Renal cortical epithelial cell (primary cell): Measurements from ENCODE around the gene DLL1. TPM values are rescaled to one million over a fixed set of nuclear protein-coding genes. Genes with fewer than 3 reads are reported as not detected.

ENCODE experiments used
- DNase-seq: peaks from one replicate; pipeline ENCODE4 v3.0.0-alpha.2; 2011; ENCODE audit warnings: low read depth
- total RNA-seq: library from RNA; depleted of rRNA; stranded (reverse); fragments of >200 nt; gene quantifications from 2 replicates; pipeline ENCODE4 v1.2.3, GENCODE V29; 2014

DLL1 gene
- total RNA-seq, 1 donor from 2014 or later: 0.15 TPM

DNA sequence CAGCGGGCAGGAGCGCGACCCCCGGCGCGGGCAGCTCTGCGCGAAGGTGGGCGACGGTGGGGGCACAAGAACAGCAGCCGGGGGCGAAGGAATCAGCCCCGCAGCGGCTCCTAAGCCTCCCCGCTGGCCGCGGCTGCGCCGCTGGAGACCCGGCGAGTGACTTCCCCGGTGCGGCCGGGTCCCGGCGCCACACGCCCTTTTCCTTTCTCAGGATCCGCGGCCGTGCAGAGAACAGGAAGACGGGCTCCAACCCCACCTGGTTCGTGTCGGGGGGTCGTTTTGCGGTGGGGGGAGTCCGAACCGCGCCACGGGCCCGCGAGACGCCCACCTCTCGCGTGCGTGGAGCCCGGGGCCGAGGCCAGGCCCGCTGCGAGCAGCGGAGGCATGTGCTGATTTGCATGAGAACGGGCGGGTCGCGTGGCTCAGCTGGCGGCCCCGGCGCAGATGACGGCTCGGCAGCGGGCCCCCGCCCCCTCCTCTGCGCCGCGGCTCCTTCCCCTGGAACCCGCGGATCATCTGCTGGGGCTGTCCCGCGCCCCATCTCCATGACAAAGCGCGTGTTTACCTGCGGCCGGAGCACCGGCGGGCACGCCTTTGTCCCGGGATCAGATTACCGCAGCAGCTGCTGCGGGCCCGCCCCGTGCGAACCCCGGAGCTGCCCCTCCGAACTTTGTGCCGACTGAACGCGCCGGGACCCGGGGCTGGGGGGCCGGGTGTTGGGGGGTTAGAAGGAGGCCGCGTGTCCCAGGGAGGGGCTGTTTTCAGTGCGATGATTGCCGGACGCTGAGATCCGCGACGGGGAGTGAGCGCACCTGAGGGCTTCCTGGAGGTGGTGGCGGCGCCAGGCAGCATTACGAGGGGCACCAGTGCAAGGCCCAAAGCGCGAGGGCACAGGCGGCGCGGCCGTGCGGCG lies 4.9 kb upstream of the DLL1 start:
- DNase-seq: no peak

DNA sequence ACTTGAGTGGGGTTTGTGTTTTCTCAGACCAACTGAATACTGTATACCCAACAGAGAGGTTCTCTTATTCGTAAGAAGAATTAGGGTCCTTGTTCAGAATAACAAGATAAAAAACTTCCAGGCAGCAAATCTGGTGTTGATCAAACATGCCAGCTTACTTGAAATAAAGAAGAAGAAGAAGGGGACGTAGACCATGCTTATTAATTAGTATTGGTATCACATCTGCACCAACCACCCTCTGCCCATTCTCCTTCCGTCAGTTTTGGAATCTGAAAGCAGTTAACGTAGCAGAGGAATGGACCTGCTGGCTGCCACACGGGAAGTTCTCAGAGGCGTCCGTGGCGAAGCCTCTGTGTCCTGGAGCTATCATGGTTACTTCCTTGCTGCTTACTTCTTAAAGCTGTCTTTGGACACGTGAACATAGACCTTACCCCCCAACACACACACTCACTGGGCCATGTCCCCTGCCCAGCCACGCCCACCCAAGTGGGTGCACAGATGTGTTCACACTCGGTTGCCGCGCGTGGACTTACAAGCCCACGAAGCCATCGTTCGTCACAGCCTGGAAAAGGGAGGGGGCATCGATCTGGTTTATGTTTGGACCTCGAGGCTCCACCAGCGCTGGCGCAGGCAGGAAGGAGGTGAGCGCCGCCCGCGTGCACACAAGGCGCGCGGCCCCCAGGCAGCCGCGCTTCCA lies 4.1 kb upstream of the DLL1 start:
- no peak for DNase-seq

DNA sequence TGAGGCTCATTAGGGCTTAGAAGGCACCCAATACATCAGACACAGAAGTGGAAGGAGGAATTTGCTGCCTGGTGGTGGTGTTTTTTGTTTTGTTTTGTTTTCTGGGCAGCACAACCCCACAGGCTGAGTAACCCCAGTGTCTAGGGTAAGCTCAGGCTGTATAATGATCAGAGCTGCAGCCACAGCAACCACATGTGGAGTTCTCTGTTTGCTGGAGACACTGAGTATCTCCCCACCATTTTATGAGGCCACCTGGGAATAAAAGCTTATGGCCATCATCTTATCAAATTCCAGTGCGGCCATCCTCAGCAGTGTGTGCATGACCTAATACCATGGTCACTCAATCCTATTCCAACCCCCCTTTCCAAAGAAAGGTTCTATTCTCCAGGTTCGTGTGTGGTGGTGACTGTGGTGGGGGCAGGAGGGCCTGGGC lies 3.4 kb upstream of the DLL1 start:
- no peak for DNase-seq

DNA sequence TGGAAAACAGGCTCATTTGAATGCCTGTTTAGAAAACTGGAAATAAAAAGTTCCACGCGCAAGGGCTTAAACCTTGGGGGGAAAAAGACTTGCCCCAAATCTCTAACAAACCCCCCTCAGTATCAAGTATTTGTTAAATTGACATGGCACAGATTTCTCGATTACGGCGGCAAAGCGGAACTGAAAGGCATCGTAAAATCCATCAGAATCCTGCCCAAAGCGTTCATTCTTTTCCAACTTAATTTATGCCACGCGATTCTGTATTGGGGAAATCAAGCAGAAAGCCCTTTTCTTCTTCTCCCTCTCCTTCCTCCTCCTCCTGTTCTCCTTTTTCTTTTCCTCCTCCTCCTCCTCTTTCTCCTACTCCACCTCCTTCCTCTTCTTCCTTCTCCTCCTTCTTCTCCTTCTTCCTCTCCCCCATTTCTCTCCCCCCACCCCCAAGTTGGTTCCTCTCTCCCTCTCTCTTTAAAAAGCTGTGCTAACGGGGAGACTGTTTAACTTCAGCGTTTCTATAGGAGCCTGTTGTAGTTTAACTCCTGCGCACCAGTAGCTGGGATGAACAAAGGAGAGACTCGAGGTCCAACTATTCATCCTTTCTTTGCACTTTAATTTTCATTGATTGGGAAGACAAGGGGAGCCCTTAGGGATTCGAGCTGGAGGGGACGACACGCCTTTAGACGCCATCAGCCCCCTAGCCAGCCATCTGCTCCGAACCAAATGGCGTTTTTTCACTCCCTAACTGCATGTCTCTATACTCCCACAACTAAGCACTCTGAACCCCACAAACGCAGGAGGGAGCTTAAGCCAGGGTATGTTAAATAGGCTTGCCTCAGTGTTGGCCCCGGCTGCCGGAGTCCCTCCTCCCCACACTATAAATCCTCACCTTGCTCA lies 2.7 kb upstream of the DLL1 start:
- DNase-seq: no peak

DNA sequence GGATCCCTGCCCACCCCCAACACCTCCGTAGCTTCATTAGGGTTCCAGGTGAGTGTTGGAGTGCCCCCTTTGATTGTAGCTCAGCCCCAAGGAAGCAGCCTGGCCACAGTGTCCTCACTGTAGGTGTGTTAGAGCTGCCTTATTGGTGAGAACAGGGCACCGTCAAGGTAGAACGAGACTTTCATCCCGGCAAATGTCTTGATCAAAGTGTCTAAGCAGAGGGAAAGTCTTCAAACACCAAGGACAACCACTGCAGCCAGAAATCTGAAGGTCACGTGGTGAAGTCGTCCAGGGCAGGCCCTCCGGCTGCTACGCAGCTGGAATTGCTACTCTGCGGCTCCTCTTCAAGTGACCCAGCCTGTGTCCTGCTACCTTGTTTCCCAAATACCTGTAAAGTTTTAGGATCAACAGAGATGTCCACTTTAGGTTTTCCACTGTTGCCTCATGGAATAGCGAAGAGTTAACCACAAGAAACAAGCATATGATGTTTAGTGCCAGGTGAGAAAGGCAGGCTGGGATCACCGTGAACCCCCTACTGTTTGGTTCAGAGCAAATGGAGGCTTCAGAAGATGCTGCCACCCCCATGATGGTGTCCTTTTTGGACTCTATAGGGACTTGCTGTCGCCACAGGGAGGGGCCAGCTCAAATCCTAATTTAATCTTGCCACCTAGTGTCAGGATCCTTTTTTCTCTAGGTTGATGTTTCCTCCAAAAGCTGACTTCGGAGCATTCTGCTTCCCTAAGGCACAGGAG lies 1.7 kb upstream of the DLL1 start:
- no peak for DNase-seq

DNA sequence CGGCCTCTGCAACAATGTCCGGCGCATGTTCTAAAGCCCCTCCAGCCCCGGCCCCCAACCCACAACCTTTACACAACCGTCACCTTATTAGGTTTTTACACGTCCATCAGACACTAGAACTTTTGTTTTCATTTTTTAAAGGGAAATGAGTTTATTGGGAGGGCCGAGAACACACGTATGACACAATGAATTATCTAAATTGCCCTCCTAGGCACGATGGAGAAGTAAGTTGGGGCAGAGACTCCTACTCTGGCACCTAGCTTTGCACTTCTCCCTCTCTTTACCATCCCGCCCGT lies 1.2 kb upstream of the DLL1 start:
- no peak for DNase-seq

DNA sequence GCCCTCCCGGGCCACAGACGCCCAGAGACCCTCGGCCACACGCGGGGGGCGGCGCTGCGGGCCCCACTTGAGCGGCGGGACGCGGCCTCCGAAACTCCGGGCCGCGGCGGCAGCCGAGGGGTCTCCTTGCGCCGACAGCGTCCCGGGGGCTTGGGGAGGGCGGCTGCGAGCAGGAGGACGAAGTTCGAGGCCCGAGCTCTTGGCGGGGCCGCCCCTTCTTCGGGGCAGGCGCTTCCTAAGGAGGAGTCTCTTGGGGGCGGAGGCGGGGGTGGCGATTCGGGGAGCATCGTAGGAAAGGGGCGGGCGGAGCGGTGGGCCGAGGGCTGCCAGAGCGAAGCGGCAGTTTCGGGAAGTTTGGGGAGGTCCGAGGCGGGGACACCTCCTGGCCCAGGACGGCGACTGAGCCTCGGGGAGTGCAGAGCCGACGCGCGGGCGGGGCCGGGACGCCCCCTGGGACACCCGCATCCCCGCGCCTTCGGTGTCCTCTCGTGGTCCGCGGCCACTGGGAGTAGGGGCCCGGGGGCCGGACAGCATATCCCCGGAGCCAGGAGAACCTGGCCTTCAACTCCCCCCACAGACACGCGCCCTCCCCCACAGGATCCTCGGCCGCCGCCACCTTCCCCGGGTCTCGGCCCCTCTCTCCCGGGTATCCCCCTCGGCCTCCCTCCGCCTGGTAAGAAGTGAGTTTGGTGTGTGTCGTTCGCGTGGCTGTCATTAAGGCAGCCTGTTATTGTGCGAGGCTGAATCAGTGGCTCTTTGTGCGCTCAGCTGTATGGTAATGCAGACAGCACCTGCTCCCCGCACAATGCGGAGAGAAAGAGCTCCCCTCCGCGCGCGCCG lies 613 bp upstream of the DLL1 start:
- DNase-seq: no peak

DNA sequence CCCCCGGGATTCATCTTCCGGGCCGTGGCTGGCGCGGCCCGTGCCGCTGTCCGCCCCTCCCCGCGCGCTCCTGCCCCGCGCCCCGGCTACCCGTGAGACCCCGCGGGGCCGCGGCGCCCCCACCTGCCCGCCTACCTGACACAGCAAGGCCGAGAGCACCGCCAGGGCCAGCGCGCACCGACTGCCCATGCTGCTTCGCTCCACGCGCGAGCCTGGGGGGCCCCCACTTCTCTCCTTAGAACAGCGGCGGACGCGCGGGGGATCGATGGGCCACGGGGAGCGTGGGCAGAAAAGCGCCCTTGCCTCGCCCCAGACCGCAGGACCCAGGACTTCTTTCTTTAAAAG lies 955 bp downstream of the DLL1 start:
- no peak for DNase-seq

DNA sequence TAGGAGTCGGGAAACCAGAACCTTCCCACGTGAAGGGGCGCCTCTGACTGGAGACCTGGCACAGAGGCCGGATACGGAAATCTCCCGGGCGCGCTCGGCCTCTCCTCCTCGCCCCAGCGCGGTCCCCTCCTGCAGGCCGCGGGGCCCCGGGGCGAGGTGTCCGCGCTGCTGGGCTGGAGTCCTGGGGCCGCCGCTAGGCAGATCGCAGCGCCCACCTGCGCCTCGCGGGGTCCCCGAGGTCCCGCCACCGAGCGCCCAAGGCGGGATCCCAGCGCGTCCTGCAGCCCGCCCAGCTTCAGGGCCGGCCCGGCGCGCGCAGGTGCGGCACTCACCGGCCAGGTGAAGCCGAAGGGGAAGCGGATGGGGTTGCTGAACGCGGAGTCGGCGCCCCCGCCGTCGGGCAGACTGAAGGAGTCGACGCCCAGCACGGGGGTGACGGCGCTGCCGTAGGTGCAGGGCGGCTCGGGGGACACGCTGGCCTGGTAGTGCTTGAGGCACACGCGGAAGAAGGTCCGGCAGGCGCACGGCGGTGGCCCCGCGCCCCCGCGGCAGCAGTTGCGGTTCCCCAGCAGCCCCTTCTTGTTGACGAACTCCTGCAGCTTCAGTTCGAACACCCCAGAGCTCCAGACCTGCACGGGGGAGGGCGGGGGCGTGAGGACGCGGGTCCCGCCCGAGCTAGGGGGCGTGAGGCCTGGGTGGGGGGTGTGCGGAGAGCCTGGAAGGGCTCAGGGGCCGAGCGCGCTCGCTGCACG lies 1.5 kb downstream of the DLL1 start:
- DNase-seq: no peak

DNA sequence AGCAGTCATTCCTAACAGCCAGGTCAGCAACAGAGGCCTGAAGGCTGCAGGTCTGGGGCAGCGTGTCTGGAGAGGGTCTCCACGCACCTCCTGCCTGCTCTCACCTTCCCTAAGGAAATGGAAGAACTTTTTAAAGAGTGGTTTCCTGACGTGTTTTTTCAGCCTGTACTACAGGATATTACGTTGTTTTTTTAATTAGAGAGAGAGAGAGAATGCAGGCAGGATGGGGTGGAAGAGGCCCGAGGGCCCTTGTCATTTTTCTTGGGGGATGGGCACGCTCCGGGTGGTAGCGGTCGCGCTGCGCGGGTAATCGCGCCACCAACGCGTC lies 2.1 kb downstream of the DLL1 start:
- no peak for DNase-seq

DNA sequence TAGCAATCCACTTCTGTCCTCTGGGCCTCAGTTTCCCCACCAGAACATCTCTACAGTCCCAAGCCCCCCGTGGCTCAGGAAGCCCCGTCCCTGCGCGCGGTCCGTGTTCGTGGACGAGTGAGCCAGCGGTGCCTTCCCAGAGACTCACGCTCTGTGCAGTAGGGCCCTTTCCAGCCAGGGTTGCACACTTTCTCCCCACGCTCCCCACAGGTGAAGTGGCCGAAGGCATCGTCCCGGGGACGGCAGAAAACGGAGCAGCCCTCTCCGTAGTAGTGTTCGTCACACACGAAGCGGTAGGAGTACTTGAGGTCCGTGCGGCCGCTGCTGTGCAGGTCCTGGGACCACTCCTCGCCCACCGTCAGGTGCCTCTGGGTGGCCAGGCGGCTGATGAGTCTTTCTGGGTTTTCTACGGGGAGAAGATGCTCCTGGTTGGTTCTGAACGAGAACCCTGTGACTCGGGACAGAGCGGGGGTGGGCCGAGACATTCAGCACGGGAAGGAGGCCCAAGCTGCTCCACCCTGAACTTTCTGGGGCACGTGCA lies 2.7 kb downstream of the DLL1 start:
- no peak for DNase-seq

DNA sequence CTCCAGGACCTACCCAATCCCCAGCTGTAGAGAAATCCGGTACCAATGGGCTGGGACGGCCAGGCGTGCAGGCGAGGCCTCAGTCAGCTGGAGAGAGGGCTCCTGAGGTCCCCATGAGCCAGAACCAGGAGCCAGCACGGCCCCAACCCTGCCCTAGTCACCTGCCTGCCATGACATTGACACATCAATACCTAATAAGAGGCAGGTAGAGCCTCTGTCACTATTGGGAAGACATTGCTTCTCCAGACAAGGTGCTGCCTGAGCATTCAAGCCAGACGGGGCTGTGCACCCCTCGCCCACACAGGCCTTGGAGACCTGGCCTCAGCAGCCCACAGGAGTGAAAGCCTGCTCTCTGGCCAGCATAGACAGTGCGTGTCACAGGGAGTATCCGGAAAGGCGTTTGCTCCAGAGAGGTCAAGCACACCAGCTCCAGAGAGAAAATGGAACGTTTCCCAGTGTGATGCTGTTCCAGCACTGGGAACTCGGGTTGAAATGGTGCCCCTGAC lies 3.5 kb downstream of the DLL1 start:
- DNase-seq: no peak

DNA sequence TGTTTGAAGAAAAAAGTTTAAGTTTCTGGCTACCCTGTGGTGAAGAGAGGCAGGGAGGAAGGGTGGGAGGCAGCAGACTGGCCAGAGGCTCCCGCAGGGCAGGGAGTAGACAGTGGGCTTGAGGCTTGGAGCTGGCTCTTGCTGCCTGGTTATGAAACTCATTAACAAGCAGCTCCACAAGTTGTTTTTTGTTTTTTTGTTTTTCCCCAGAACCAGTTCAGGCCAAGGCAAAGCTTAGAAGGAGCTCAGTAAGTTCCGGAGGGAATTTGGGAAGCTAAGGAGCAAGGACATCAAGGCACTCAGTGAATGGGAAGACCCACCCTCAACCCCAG lies 4.0 kb downstream of the DLL1 start:
- DNase-seq: no peak

DNA sequence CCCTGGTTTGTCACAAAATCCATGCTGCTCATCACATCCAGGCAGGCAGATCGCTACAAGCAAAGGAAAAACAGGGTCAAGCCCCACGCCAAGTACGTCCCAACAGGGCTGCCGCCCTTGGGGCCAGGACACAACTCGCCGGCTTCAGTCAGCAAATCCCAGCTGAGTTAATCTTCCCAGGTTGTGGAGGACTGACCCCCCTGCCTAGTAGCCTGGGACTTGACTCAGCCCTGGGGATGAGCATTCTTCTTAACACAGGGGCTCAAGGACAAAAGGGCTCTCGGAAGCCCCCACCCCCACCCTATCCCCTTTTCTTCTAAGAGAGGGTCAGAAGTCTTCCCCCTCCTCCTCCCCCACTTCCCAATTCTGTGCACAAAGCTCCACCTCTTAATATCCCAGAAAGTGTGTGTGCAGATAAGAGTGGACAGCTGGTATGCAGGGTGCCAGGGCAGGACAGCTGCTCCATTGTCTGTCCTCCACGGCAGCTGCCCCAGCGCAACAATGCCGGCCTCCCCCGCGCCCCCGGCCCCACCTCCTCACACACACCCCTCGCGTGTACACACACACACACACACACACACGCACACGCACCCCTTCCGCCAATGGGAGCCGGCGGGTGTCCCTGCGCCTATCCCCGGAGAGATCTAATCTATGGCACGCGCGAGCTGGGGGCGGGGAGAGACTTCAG lies 4.5 kb downstream of the DLL1 start:
- no peak for DNase-seq

DNA sequence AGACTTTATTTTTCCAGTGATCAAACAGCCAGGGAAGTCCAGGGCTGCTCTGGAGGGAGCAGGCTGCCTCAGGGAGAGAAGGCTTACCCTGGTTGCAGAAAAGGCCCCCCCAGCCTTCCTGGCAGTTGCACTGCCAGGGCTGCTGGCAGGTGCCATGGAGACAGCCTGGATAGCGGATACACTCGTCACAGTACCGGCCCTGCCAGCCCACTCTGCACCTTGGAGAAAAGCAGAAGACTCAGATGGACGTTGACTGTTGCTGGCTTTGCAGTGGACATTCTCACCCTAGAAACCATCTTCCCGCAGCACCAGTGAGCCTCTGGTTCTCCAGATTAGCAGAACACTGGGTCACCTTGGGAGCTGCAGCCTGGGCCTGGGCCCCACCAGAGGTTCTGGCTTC lies 5.4 kb downstream of the DLL1 start:
- DNase-seq: no peak

DNA sequence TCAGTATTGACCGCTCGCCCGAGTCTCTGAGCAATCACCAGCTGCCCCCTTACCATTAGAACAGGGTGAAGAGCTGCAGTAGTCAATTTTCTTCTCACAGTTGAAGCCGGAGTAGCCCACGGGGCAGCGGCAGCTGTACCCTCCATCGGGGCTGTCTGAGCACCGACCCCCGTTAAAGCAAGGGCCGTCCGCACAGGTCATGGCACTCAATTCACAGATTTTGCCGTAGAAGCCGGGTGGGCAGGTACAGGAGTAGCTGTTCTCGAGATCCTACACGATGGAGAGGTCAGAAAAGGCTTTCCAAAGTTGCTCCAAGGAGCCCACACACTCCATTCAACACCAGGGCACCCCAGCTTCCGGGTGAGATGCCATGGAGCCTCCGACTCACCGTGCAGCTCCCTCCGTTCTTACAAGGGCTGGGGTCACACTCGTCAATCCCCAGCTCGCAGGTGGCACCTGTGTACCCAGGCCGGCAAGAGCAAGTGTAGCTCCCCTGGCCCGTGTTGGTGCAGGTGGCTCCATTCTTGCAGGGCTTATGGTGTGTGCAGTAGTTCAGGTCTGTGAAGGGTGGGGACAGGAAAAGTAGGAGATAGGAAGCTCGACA lies 5.9 kb downstream of the DLL1 start:
- no peak for DNase-seq

DNA sequence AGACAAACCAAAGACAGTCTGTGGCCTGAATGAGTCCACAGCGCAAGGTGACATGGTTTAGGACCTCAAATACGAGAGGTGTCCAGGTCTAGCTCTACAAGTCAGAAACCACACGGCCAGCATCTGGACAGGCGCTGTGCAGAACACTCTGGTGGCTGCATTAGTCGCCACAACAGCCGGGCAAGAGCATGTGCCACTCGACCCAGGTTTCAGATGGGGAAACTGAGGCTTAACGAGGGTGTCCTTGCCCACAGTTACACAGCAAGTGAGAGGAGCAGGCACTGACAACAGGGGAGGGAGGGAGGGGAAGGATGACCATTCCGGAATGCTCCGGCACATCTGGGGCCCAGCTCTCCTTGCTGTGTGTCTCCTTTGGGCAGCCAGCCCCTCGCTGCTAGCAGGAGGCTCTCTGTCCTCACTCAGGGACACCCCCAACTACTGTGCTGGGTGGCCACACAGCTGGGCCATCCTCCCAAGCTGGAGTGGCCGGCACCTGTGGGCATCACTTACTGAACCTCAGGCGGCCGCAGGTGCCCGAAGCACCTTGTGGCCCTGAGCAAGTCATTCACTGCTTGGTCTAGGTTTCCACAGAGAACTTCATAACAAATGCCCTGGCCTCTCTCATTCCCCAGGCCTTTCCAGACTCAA lies 6.6 kb downstream of the DLL1 start:
- DNase-seq: no peak
